Stimulated activated CD8-positive, alpha-beta memory T cell treated with anti-CD3 and anti-CD28 coated beads, Interleukin-4, amount 100 ng/mL, for 4 hours (primary cell): ENCODE measurements around the gene FAM209A.
"Not testable (repeated sequence)": the region's sequence is repeated elsewhere in the genome, so short reads cannot be mapped to it uniquely, and the experiment has no call there.

ENCODE experiments used
- DNase-seq, 2 donors: peaks; one replicate each; pipeline ENCODE4 v3.0.0-alpha.2; 2020; ENCODE audit warnings: low read depth in 2 of 2, low spot score in 1 of 2

FAM209A gene, protein sequence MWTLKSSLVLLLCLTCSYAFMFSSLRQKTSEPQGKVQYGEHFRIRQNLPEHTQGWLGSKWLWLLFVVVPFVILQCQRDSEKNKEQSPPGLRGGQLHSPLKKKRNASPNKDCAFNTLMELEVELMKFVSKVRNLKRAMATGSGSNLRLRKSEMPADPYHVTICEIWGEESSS

DNA sequence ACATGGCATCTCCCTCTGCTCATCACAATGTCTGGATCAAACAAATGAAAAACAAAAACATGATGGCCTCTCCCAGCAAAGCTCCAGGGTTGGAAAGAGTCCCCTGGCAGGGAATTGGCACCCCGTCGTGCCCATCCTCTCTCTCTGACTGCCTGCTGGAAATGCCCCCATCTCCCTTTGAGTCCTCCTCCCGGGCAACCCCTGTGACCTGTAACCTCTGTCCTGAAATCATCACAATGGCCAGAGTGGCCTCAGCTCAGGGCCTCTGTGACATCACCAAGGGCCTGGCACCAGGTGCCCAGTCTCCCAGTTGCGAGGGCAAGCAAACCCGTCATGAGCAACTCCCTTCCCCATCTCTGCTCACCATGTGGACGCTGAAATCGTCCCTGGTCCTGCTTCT is at the start of gene FAM209A:
TSS of gene FAM209A (plus strand) at position 301 of the 400 bp plus-strand sequence. CDS start at position 366, 65 bp downstream.
- not testable (repeated sequence) for DNase-seq

DNA sequence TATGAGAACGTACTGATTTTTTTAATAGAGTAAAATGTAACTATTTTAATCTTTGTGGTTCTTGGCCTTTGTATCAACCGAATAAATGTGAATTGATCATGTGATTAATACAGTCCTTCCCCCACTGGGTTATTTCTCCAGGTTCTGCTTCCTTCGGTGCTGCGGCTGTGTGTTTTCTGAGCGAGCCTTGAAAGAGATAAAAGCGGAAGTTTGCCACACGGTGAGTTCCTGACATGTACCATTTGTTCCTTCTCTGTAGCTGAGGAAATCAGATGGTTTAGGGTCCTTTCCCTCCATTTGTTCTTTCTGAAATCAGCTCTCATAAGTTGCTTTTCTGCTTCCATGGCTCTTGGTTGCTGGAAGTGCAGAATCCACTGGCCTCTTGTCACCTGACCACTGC is 40.6 kb upstream of the FAM209A start:
- DNase-seq, result no peak

DNA sequence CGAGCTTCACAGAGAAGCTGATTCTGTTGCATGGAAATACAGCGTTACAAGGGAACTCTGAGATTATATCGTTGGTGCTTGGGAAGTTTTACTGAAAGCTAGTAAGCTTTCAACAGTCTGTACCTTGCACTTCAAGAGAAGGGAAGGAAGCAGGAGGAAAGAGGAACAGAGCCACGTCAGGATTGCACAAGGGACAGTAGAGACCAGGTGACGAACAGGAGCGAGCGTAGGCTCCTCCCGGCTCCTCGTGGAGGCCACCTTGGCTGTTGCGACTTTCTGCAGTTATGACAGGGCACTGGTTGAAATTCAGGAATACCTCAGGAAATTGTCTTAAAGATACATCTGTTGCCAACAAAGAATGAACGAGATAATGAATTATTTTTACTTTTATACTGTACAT is 37.3 kb upstream of the FAM209A start:
- DNase-seq, result no peak

DNA sequence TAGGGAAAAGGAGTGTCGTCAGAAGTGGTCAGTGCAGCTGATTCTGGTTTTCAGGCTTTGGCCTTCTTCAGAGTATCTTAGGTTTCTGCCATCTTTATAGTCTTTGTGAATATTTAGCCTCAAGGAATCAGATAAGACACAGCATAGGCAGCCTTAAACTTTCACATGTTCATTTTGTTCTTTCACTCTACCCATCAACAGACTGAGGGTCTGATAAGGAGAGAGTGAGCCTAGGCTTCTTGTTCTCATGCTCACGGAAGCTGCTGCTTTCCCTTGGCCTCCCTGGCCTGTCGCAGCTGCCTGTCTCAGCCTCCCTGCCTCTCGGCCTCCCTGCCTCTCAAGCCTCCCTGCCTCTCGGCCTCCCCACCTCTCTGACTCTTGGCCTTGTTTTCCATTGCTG is 36.0 kb upstream of the FAM209A start:
- DNase-seq, result no peak

DNA sequence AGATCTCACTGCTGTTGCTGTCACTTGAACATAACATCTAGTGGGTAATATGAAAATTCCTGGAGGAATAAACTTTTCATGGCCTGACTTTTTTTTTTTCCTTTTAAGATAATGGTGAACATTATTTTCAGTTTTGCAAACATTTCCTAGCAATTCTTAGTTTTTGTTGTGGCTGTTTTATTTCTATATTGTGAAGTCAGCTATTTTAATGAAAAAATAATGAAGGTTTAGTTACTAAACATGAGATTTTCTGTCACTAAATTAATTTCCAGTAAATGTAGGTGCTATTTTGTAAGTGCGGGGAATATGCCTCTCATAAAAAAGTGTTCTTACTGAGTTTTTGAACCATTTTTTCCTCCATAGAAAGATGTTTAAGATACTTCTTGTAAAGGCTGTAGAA is 23.4 kb upstream of the FAM209A start:
- DNase-seq, result no peak

DNA sequence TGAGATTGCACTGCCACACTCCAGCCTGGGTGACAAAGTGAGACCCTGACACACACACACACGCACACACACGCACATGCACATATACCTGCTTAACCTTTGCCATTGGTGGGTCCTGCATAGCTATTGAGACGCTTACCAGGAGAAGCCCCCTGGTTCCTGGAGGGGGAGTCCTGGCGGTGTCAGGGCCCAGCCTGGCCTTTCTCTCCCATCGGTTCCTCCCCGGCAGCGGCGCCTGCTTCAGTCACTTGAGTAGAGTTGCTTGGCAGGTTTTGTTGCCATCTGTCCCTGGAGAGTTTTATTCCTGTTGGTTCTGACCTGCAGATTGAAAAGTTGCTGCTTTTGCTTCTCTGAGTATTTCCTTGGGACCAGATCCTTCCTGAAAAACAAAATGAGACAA is 20.6 kb upstream of the FAM209A start:
- DNase-seq, result no peak

DNA sequence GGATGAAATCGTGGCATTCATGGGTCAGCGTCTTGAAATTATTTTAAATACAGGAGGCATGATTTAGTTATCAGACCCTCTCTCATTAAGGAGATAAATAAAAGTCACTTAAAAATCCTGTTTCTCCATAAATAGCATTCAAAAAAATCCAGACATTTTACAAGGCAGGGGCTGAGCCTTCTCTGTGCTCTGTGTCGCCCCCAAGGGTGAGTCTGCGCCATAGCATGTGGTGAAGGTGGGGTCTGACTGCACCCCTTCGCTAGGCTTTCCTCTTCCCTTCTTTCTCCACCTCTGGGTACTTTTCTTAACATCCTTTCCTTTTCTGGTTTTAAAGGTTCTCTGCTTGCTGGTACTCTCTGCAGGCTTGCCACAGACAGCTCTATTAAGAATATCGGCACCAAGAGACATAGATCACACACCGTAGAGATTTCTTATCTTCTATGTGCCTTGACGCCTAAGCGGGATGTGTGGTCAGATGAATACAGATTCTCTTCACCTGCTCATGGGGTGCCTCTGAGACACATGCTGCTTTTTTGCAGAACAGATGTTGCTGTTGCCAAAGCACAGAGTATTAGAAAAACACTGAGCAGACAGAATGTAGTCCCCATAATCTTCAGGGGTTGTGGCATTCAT is 20.1 kb upstream of the FAM209A start:
- DNase-seq, result no peak

DNA sequence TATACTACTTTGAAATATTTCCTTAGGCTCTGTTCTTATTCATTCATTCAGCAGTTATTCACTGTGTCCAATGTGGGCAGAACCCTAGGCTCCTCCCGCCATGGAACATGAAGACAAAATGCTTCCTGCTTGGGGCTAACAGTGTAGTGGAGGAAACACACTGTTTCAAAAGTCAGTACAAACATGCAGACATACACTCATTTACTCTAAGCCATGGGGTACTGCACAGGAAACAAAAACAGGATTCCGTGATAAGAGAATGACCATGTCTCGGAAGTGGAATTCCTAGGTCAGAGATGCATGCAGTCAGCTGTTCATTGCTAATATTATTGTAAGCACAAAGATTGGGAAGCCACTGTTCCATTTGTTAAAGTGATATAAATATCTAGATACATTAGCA is 18.4 kb upstream of the FAM209A start:
- no peak for DNase-seq

DNA sequence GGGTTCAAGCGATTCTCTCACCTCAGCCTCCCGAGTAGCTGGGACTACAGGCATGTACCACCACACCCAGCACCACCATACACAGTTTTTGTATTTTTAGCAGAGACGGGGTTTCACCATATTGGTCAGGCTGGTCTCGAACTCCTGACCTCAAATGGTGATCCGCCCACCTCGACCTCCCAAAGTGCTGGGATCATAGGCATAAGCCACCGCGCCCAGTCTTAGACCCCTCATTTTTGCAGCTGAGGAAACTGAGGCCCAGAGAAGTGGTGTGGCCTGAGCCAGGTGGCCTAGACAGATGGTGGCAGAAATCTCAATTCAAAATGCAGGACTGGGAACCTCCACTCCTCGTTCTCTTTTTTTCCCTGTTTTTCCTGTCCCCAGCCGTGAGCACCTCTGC is 12.6 kb upstream of the FAM209A start:
- no peak for DNase-seq

DNA sequence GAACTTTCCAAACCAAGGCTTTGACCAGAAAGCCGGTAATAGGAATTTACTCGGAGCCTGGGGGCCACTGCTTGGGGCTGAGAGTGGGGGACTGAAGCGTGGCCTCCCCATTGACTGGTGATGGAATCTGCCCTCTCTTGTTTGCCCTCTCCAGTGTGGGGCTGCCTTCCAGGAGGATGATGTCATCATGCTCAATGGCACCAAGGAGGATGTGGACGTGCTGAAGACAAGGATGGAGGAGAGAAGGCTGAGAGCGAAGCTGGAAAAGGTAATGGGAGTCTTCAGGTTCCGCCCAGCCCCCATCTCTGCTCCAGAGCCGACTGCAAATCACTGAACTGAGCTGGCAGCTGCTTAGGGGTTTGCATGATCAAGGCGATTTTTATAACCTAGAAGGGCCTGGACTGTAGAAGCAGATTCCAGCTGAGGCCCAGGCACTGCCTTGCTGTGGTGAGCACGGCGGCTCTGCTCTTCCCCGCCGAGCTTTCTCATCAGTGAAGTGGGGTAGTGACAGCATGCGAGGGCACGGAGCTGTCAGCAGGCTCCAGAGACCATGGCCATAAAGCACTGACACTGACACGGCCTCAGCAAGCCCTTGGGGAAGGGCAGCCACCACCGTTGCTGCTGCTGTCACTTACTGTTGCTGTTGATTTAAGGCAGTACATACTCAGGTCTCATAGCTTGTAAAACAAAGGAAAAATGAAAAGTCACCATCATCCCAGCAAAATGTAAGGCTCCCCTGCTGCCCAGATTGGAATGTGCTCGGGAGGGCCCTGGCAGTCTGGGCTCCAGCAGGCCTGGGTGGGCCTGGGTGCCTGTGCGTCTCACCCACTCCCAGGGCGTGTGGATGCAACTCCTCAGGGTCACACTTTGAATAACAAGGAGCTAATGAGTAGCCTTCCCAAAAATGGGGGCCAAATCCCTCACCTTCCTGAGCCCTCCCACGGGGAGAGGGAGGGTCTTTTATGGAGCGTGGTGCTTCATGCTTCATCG is 11.1 kb upstream of the FAM209A start:
- DNase-seq, result no peak

DNA sequence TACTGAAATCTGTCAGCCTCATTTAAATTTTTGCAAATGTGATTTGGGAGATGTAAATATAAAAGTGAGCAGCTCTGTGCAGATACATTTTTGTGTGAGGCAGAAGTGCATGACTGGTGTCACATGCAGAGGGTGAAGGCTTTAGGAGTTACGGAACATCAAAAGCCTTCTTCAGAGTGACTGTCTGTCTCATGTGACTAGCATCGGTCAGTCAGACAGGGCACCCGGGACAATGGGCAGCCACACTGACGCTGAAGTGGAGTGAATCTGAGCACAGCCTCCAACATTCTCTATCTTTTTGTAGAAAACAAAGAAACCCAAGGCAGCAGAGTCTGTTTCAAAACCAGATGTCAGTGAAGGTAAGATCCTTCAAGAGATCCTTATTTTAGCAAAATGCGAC is 7.9 kb upstream of the FAM209A start:
- DNase-seq, result no peak

DNA sequence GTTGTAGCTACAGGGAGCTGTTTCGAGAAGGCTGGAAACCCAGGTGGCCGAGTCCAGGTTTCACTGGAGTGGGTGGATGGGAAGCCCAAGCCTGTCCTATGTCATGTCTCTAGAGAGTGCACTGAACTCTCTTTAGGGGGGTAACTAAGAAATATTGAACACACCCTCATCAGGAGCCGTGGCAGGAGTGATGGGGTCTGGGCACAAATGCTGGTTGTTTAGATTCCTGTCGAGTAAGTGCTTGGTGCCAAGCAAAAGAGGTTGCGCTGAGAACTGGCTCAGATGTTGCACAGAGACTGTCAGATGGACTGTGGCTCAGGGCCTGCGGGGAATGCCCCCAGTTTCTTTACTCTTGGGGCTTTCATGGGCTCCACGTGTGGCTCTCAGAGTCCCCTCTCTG is 7.3 kb upstream of the FAM209A start:
- no peak for DNase-seq

DNA sequence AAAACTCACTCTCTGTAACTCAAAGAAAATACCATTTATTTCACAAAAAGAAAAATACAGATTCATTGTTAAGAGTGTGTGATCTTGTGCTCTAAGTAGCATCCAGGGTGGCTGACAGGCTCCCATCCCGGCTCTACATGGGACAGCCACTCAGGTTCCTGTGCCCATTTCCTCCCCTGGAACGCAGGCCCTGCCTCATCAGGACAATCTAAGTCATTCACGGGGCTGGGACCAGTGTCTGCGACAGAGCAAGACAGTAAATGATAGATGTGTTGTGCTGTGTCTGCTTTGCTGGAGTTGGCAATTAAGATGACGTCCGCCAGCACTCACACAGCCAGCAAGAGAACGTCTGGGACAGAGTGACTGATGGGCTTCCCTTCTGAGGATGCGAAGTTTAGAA is 6.9 kb upstream of the FAM209A start:
- DNase-seq, result no peak

DNA sequence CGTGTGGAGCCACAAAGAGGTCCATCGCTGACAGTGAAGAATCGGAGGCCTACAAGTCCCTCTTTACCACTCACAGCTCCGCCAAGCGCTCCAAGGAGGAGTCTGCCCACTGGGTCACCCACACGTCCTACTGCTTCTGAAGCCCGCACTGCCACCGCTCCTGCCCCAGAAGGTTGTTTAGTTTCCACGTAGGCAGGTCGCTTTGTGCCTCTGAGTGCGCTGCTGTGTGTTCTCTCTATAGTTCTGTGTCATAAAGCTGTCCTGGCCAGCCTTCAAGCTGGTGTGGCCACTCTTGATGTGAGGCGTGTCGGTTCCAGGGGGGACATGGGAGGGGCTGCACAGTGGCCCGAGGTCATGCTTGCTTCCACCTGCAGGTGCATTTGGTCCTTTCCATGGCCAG is 6.4 kb upstream of the FAM209A start:
- no peak for DNase-seq

DNA sequence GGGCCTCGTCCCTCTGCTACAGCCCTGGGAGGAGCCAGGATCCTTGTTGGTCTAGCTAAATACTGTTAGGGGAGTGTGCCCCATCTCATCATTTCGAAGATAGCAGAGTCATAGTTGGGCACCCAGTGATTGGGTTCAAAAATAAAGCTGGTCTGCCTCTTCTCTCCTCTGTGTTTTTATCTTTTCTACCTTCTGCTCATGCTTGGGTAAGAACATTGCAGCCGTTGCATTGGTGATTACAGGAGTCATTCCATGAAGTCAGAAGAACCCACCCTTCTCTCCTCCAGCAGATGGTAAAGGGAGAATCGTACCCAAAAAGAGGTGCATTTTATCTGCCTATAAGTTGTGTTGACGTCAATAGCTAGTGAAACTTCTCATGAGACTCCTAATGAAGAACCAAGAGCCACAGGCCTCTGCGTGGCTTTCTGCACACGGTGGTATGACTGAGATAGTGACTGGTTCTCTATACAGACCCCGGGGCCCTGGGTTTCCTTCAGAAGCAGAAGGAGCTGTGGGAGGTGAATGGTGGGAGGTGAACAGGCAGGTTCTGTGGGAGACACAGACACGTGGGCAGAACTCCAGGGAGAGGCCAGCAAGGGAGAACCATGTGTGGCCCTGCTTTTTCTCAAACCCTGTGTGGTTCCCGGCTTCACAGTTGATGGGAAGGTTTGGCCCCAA is 5.7 kb upstream of the FAM209A start:
- no peak for DNase-seq

DNA sequence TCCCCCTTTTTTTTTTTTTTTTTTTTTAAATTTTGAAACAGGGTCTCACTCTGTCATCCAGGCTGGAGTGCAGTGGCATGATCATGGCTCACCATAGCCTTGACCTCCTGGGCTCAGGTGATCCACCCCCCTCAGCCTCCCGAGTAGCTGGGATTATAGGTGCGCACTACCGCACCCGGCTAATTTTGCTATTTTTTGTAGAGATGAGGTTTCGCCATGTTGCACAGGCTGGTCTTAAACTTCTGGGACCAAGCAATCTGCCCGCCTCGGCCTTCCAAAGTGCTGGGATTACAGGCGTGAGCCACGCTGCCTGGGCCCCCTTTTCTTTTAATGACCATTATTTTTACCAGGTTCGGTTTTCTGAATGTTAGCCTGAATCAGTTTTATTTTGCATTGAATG is 5.0 kb upstream of the FAM209A start:
- no peak for DNase-seq

DNA sequence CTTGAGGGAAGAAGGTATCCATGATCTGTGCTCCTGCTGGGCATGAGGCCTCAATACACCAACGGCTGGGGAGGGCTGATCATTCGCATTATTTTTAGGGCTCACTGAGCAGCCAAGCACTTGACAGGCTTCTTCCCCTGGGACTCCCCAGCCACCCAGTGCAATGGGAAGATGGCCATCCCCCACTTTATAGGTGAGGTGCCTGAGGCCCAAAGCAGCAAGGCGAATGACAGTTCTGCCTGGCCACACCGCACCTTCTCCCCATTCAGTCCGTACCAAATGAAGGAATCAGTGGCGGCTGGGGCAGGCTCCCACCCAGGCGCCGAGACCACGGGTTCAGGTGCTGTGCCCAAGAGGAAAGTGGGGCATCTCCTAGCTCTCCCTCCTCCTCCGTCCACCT is 4.4 kb upstream of the FAM209A start:
- no peak for DNase-seq

DNA sequence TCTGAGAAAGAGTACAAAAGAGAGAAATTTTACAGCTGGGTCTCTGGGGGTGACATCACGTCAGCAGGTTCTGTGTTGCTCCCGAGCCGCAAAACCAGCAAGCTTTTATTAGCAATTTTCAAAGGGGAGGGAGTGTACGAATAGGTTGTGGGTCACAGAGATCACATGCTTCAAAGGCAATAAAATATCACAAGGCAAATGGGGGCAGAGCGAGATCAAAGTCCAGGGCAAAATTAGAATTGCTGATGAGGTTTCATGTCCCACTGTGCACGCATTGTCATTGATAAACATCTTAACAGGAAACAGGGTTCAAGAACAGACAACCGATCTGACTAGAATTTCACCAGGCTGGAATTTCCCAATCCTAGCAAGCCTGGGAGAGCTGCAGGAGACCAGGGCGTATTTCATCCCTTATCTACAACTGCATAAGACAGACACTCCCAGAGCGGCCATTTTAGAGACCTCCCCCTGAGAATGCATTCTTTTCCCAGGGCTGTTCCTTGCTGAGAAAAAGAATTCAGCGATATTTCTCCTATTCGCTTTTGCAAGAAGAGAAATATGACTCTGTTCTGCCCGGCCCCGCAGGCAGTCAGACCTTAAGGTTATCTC is 3.7 kb upstream of the FAM209A start:
- DNase-seq, result not testable (repeated sequence)

DNA sequence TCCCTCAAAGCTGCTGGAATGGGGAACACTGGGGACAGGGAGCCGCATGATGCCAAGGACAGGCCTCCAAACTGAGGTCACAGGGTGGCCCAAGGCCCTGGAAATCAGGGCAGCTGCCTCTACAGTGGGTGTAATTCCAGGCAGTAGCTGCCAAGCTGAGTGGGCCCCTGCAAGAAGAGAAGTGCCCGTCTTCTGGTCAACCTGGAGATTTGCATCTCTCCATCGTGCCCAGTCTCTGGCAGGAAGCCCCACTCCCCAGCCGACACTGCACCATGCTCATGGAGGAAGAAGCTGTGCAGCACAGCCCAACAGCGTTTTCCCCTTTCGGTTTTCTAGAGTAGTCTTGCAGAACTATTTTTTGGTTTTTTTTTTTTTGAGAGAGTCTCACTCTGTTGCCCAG is 2.2 kb upstream of the FAM209A start:
- no peak for DNase-seq

DNA sequence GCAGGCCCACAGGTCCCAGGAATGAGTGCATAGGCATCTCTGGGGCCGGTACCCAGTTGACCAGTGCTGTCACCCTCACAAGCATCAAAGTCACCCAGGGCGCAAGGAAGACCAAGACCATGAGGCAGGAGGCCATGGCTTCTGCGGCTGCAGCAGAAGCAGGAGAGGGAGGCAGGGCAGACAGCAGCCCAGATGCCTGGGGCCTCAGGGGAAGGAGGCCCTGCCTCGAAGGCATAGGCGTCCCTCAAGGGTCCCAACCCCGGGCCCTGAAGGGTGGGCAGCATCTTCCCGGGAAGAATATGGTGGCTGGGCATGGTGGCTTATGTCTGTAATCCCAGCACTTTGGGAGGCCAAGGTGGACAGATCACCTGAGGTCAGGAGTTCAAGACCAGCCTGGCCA is 3.0 kb downstream of the FAM209A start:
- no peak for DNase-seq

DNA sequence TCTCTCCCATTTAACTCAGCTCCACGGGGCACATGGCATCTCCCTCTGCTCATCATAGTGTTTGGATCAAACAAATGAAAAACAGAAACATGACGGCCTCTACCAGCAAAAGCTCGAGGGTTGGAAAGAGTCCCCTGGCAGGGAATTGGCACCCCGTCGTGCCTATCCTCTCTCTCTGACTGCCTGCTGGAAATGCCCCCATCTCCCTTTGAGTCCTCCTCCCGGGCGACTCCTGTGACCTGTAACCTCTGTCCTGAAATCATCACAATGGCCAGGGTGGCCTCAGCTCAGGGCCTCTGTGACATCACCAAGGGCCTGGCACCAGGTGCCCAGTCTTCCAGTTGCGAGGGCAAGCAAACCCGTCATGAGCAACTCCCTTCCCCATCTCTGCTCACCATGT is 8.4 kb downstream of the FAM209A start, which contains the start of gene FAM209B:
TSS of gene FAM209B (plus strand) at position 301 of the 400 bp plus-strand sequence. CDS start at position 397, 96 bp downstream.
- not testable (repeated sequence) for DNase-seq
